GM18508 (cell line): Measurements from ENCODE around the gene HRH4.

Source experiments
- ATAC-seq: cut with Tn5 transposase; IDR thresholded peaks from one replicate; pipeline ENCODE4 v1.9.1; 2021; ENCODE audit warnings: moderate number of reproducible peaks; ENCODE audit not compliant: insufficient read depth, unreplicated experiment

HRH4 gene

GRCh38 chr18:24500766-24501165 lies 40.3 kb downstream of the HRH4 start:
- no peak for ATAC-seq

- ATAC-seq, result no peak
Observed at GRCh38 chr18:24502667-24503523, 42.5 kb downstream of the HRH4 start.

- ATAC-seq, result no peak
Observed at GRCh38 chr18:24504401-24504800, 44.0 kb downstream of the HRH4 start.

GRCh38 chr18:24506175-24506574 lies 45.7 kb downstream of the HRH4 start:
- no peak for ATAC-seq

GRCh38 chr18:24509435-24509834 lies 49.0 kb downstream of the HRH4 start:
- no peak for ATAC-seq

- ATAC-seq, result peak; percentile 71
Observed at GRCh38 chr18:24514439-24514838, 54.0 kb downstream of the HRH4 start.

GRCh38 chr18:24515721-24516120 lies 55.3 kb downstream of the HRH4 start:
- no peak for ATAC-seq

- no peak for ATAC-seq
Observed at GRCh38 chr18:24516261-24516660, 55.8 kb downstream of the HRH4 start.

- no peak for ATAC-seq
Observed at GRCh38 chr18:24517554-24517953, 57.1 kb downstream of the HRH4 start.

- no peak for ATAC-seq
Observed at GRCh38 chr18:24518596-24518995, 58.2 kb downstream of the HRH4 start.
